ENCODE results near the gene PRRT1B. TPM values are rescaled to one million over a fixed set of nuclear protein-coding genes. Genes with fewer than 3 reads are reported as not detected.

Gene PRRT1B
- total RNA-seq (1 to 10 TPM; 5.9 to 7.9 TPM), polyA plus RNA-seq (1 to 10 TPM in 1 of 2 donors, under 1 TPM in 1; 0.96 to 1.7 TPM)
- long read RNA-seq, donor 1, result 0 reads
- long read RNA-seq, donor 2, result 0 reads
- long read RNA-seq, donor 3, result 0 reads
- long read RNA-seq, donor 4, result 0 reads
- long read RNA-seq, donor 5, result 0 reads

- Histone ChIP-seq H3K27ac (ENCODE audit: low read depth in 1 of 2, low read length in 1 of 2) (peak within 1 kb of the TSS in 1 of 2 donors; percentile 77), H3K27me3 (ENCODE audit: control insufficient read depth in 3 of 3, insufficient read depth in 3 of 3, low read length in 2 of 3) (peaks cover 0 to 14% (median 5%) of the 10 kb centered on the region in 3 donors), H3K36me3 (ENCODE audit: control insufficient read depth in 4 of 4, insufficient read depth in 4 of 4, low read length in 4 of 4) (no peaks in the 10 kb centered on the region), H3K4me3 (peak within 1 kb of the TSS; percentile 49), H3K9me3 (ENCODE audit: control insufficient read depth in 4 of 4, insufficient read depth in 3 of 4, low read length in 3 of 4) (peaks cover 0 to 11% (median 6%) of the 10 kb centered on the region in 4 donors), H3K4me1 (ENCODE audit: control insufficient read depth in 5 of 5, insufficient read depth in 5 of 5, low read length in 5 of 5) (peaks cover 0 to 14% (median 0%) of the 10 kb centered on the region in 5 donors), H3K9ac (ENCODE audit: insufficient read depth in 1 of 2, low read length in 2 of 2) (no peak within 1 kb of the TSS)
- DNase-seq (peak; percentile 64 to 87 (median 82)), ATAC-seq (ENCODE audit: insufficient read depth, low FRiP score) (peak; percentile 86)
- WGBS, 2 donors, result 21 to 25% methylated on average over 50 of the region's 50 CpGs
- no peak for TF ChIP-seq CTCF (IDR thresholded peaks at IDR 0.05; ENCODE audit: control extremely low read depth, extremely low read depth)
These were observed at the start of gene PRRT1B for GRCh38 chr9:131545003-131545785. PRRT1B (plus strand) TSS chr9:131545523; CDS start chr9:131545616, 93 bp downstream.

GRCh38 chr9:131495785-131496184, 49.5 kb upstream of the PRRT1B start:
- Histone ChIP-seq H3K4me3 (no peak overlapping the region), H3K9me3 (ENCODE audit: control insufficient read depth in 4 of 4, insufficient read depth in 3 of 4, low read length in 3 of 4) (no peaks in the 10 kb centered on the region), H3K4me1 (ENCODE audit: control insufficient read depth in 5 of 5, insufficient read depth in 5 of 5, low read length in 5 of 5) (no peaks in the 10 kb centered on the region), H3K27me3 (ENCODE audit: control insufficient read depth in 3 of 3, insufficient read depth in 3 of 3, low read length in 2 of 3) (no peaks in the 10 kb centered on the region), H3K9ac (ENCODE audit: insufficient read depth in 1 of 2, low read length in 2 of 2) (no peak overlapping the region), H3K27ac (ENCODE audit: low read depth in 1 of 2, low read length in 1 of 2) (no peak overlapping the region), H3K36me3 (ENCODE audit: control insufficient read depth in 4 of 4, insufficient read depth in 4 of 4, low read length in 4 of 4) (peaks cover 44 to 78% (median 61%) of the 10 kb centered on the region in 4 donors)
- no peak for DNase-seq
- WGBS, 2 donors, result 91 to 93% methylated on average over 22 of the region's 22 CpGs
- no peak for ATAC-seq (ENCODE audit: insufficient read depth, low FRiP score)
- TF ChIP-seq CTCF (IDR thresholded peaks at IDR 0.05; ENCODE audit: control extremely low read depth, extremely low read depth), result no peak

GRCh38 chr9:131496844-131497405, 48.4 kb upstream of the PRRT1B start:
- DNase-seq (no peak), ATAC-seq (ENCODE audit: insufficient read depth, low FRiP score) (no peak)
- Histone ChIP-seq H3K4me3 (no peak overlapping the region), H3K27me3 (ENCODE audit: control insufficient read depth in 3 of 3, insufficient read depth in 3 of 3, low read length in 2 of 3) (no peaks in the 10 kb centered on the region), H3K4me1 (ENCODE audit: control insufficient read depth in 5 of 5, insufficient read depth in 5 of 5, low read length in 5 of 5) (no peaks in the 10 kb centered on the region), H3K9me3 (ENCODE audit: control insufficient read depth in 4 of 4, insufficient read depth in 3 of 4, low read length in 3 of 4) (no peaks in the 10 kb centered on the region), H3K9ac (ENCODE audit: insufficient read depth in 1 of 2, low read length in 2 of 2) (no peak overlapping the region), H3K27ac (ENCODE audit: low read depth in 1 of 2, low read length in 1 of 2) (no peak overlapping the region), H3K36me3 (ENCODE audit: control insufficient read depth in 4 of 4, insufficient read depth in 4 of 4, low read length in 4 of 4) (peaks cover 43 to 68% (median 54%) of the 10 kb centered on the region in 4 donors)
- TF ChIP-seq CTCF (IDR thresholded peaks at IDR 0.05; ENCODE audit: control extremely low read depth, extremely low read depth), result no peak
- 88 to 91% methylated on average over 10 of the region's 10 CpGs for WGBS, 2 donors

All from lung (tissue), 16 donors.